ENCODE results near the gene DHX35.

DNA sequence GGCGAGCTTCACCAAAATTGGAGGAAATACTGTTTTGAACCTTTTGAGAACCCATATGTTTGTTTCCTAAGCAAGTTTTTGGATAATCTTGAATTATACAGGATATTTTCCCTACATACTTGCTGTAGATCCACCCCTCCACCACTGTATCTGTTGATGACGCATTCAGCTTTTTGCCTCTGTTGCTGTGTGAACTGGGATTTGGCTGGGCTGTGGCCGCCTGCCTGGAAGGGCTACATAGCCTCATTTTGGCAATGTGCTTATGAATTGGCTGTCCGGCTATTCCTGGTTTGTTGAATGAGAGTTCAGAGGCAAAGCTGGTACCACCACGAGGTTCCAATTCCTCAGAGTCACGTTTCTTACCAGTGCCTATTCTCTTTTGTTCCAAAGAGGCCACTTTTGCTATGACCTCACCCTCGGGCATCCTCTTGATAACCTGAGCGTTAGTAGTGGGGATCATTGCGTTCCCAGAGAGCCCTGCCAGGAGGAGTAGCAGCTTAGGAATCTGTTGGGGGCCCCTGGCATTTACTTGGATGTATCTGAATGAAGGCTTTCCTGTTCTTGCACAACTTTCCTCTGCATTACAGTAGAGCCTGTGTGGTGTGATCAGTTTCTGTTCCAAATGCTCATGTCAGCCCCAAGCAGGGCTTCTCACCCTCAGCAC lies 29.6 kb upstream of the DHX35 start:
- TF ChIP-seq, protein P1, sequence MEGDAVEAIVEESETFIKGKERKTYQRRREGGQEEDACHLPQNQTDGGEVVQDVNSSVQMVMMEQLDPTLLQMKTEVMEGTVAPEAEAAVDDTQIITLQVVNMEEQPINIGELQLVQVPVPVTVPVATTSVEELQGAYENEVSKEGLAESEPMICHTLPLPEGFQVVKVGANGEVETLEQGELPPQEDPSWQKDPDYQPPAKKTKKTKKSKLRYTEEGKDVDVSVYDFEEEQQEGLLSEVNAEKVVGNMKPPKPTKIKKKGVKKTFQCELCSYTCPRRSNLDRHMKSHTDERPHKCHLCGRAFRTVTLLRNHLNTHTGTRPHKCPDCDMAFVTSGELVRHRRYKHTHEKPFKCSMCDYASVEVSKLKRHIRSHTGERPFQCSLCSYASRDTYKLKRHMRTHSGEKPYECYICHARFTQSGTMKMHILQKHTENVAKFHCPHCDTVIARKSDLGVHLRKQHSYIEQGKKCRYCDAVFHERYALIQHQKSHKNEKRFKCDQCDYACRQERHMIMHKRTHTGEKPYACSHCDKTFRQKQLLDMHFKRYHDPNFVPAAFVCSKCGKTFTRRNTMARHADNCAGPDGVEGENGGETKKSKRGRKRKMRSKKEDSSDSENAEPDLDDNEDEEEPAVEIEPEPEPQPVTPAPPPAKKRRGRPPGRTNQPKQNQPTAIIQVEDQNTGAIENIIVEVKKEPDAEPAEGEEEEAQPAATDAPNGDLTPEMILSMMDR (IDR thresholded peaks at IDR 0.05): no peak
- no peak for TF ChIP-seq POLR2A (IDR thresholded peaks at IDR 0.05)

Data from lower leg skin (tissue), 3 donors.